Loucy (cell line): Measurements from ENCODE around the gene RPS15A.

ENCODE experiments used
- H2AFZ ChIP-seq: fragments of 200-600 bp; sonication (generic); 2 replicates; pipeline ENCODE4 v1.6.0; 2016; ENCODE audit warnings: antibody characterized with exemption, mild to moderate bottlenecking, low read length, moderate library complexity
- H3F3A ChIP-seq: fragments of 200-600 bp; 2 replicates; pipeline ENCODE4 v1.6.0; 2016; ENCODE audit warnings: antibody characterized with exemption, low read depth, mild to moderate bottlenecking
- H3K27me3 ChIP-seq: fragments of 200-600 bp; sonication (generic); 2 replicates; pipeline ENCODE4 v1.6.1; 2014; ENCODE audit warnings: low read length, mild to moderate bottlenecking; ENCODE audit not compliant: insufficient read depth, poor library complexity, severe bottlenecking
- H3K36me3 ChIP-seq: fragments of 200-600 bp; sonication (generic); 2 replicates; pipeline ENCODE4 v1.6.1; 2016; ENCODE audit warnings: low read length; ENCODE audit not compliant: insufficient read depth
- H3K4me1 ChIP-seq: fragments of 200-600 bp; sonication (generic); 2 replicates; pipeline ENCODE4 v1.5.1; 2014; ENCODE audit warnings: low read length, mild to moderate bottlenecking; ENCODE audit not compliant: insufficient read depth, poor library complexity, severe bottlenecking
- H3K4me2 ChIP-seq: fragments of 200-600 bp; sonication (generic); 2 replicates; pipeline ENCODE4 v1.6.0; 2014; ENCODE audit warnings: antibody characterized with exemption, low read length, low read depth, mild to moderate bottlenecking; ENCODE audit not compliant: poor library complexity, severe bottlenecking
- H3K4me3 ChIP-seq: fragments of 200-600 bp; sonication (generic); 2 replicates; pipeline ENCODE4 v1.5.1; 2014; ENCODE audit warnings: low read length, mild to moderate bottlenecking, mixed read lengths; ENCODE audit not compliant: poor library complexity, severe bottlenecking
- H3K79me2 ChIP-seq: fragments of 200-600 bp; sonication (generic); 2 replicates; pipeline ENCODE4 v1.6.1; 2014; ENCODE audit warnings: low read length; ENCODE audit not compliant: insufficient read depth
- H3K9ac ChIP-seq: fragments of 200-600 bp; sonication (generic); 2 replicates; pipeline ENCODE4 v1.6.0; 2014; ENCODE audit warnings: mild to moderate bottlenecking, low read depth, low read length, moderate library complexity; ENCODE audit not compliant: poor library complexity, severe bottlenecking
- H3K9me2 ChIP-seq: fragments of 200-600 bp; sonication (generic); replicated peaks from 2 replicates; pipeline ENCODE4 v1.6.1; 2016; ENCODE audit warnings: low read depth, low read length, mixed read lengths
- H3K9me3 ChIP-seq: fragments of 200-600 bp; sonication (generic); 2 replicates; pipeline ENCODE4 v1.6.1; 2014; ENCODE audit warnings: mild to moderate bottlenecking, antibody characterized with exemption, low read length, low read depth; ENCODE audit not compliant: insufficient read depth
- H4K20me1 ChIP-seq: fragments of 200-600 bp; sonication (generic); 2 replicates; pipeline ENCODE4 v1.6.0; 2014; ENCODE audit warnings: antibody characterized with exemption, low read length, mild to moderate bottlenecking; ENCODE audit not compliant: insufficient read depth, poor library complexity, severe bottlenecking
- CTCF ChIP-seq: fragments of 200-600 bp; sonication (generic); conservative IDR thresholded peaks from 2 replicates; pipeline ENCODE4 v1.5.1; 2014; ENCODE audit warnings: mild to moderate bottlenecking, antibody characterized with exemption, low read length
- EZH2phosphoT487 ChIP-seq: fragments of 200-600 bp; IDR thresholded peaks from 2 replicates; pipeline ENCODE4 v1.6.1; 2018; ENCODE audit warnings: antibody characterized with exemption, mild to moderate bottlenecking, moderate library complexity, borderline replicate concordance

Gene RPS15A

GRCh38 chr16:18811925-18812324, 21.8 kb upstream of the RPS15A start:
- Histone ChIP-seq H3K4me2 (no peak overlapping the region), H3K36me3 (peaks cover 69% of the 10 kb centered on the region), H3F3A (0 out of 2 replicates have a peak, but pooled peaks cover 2% of the 10 kb centered on the region), H3K9me2 (no peaks in the 10 kb centered on the region), H3K9ac (no peak overlapping the region), H3K27me3 (no peaks in the 10 kb centered on the region), H3K4me1 (no peaks in the 10 kb centered on the region), H4K20me1 (no peaks in the 10 kb centered on the region), H3K9me3 (no peaks in the 10 kb centered on the region), H3K4me3 (no peak overlapping the region), H3K79me2 (no peaks in the 10 kb centered on the region), H2AFZ (no peak overlapping the region)
- TF ChIP-seq EZH2phosphoT487 = no peak
- TF ChIP-seq CTCF = no peak

- Histone ChIP-seq H3K36me3 (peaks cover 53% of the 10 kb centered on the region), H3K9me2 (no peaks in the 10 kb centered on the region), H3K4me1 (peaks cover 8% of the 10 kb centered on the region), H3K4me3 (no peak overlapping the region), H3F3A (no peaks in the 10 kb centered on the region), H4K20me1 (no peaks in the 10 kb centered on the region), H2AFZ (no peak overlapping the region), H3K79me2 (no peaks in the 10 kb centered on the region), H3K9ac (no peak overlapping the region), H3K27me3 (no peaks in the 10 kb centered on the region), H3K4me2 (no peak overlapping the region), H3K9me3 (no peaks in the 10 kb centered on the region)
- TF ChIP-seq CTCF (no peak), EZH2phosphoT487 (no peak)
These were observed 19.0 kb upstream of the RPS15A start for GRCh38 chr16:18809165-18809564.

- H4K20me1 ChIP-seq = peaks cover 4% of the 10 kb centered on the region
- H3K4me3 ChIP-seq = no peak overlapping the region
- H3K9me2 ChIP-seq = no peaks in the 10 kb centered on the region
- H3F3A ChIP-seq = no peaks in the 10 kb centered on the region
- no peak overlapping the region for H3K4me2 ChIP-seq
- no peak overlapping the region for H3K9ac ChIP-seq
- peaks cover 13% of the 10 kb centered on the region for H3K79me2 ChIP-seq
- H3K9me3 ChIP-seq = no peaks in the 10 kb centered on the region
- H2AFZ ChIP-seq = no peak overlapping the region
- TF ChIP-seq CTCF (no peak), EZH2phosphoT487 (no peak)
- peaks cover 21% of the 10 kb centered on the region for H3K4me1 ChIP-seq
- no peaks in the 10 kb centered on the region for H3K27me3 ChIP-seq
- peaks cover 33% of the 10 kb centered on the region for H3K36me3 ChIP-seq
These were observed 15.2 kb upstream of the RPS15A start for GRCh38 chr16:18805257-18805773.
